ENCODE measurements around the gene OLIG1. TPM values are rescaled to one million over a fixed set of nuclear protein-coding genes. Genes with fewer than 3 reads are reported as not detected.

Gene OLIG1
- total and polyA plus RNA-seq, 2 of the 13 experiments (the other 11 are each of a cell fraction or from before 2014, with no cell fraction given), result not detected

DNA sequence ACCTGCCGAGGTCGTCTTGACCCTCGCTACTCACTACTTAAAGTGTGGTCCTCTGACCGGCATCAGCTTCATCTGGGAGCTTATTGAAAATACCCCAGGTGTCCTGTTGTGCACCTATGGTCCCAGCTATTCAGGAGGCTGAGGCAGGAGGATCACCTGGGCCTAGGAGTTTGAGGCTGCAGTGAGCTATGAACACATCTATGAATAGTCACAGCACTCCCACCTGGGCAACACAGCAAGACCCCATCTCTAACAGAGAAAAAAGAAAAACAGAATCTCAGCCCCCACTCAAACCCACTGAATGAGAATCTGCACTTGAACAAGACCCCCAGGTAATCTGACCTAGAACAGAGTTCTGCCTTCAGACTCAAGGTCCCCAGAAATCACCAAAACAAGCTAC lies 8.7 kb upstream of the OLIG1 start:
- no peaks in the 10 kb centered on the region for H3K4me1 ChIP-seq (ENCODE audit: insufficient read depth, low read length)
- H3K27ac ChIP-seq (ENCODE audit: extremely low read length, insufficient read depth, low read length), result no peak overlapping the region
- no peak for FAIRE-seq
- H4K20me1 ChIP-seq (ENCODE audit: insufficient read depth, low read length), result no peaks in the 10 kb centered on the region
- H3K9ac ChIP-seq (ENCODE audit: insufficient read depth, low read depth, low read length), result no peak overlapping the region
- in situ Hi-C loops (cut with HindIII; ENCODE audit: extremely low pct_ligation_motif_present, low pct_unique_long_range_greater_than_20kb), result no loop called here
- WGBS (ENCODE audit: low lambda C conversion rate), result 89% methylated on average over 4 of the region's 4 CpGs
- CTCF ChIA-PET (ENCODE audit: low intra/inter-chr PET ratio, low total read pairs), result no interaction called here
- no peaks in the 10 kb centered on the region for H3K9me3 ChIP-seq (ENCODE audit: low read length)
- H3K4me3 ChIP-seq (replicated peaks in 1 of 3; ENCODE audit: insufficient read depth in 1 of 3, low read depth in 2 of 3, low read length in 3 of 3), result no peak overlapping the region
- H3K79me2 ChIP-seq (ENCODE audit: insufficient read depth, low read length), result no peaks in the 10 kb centered on the region
- H3K4me2 ChIP-seq (ENCODE audit: low read depth, low read length), result no peak overlapping the region
- no peaks in the 10 kb centered on the region for H3K36me3 ChIP-seq (replicated peaks in 1 of 2; ENCODE audit: control insufficient read depth in 1 of 2, insufficient read depth in 2 of 2, low read length in 2 of 2)
- H2AFZ ChIP-seq (ENCODE audit: low read length), result no peak overlapping the region
- intact Hi-C loops (cut with micrococcal nuclease; ENCODE audit: unreplicated experiment), result no loop called here
- ATAC-seq, result no peak
- POLR2A ChIA-PET, result no interaction called here
- H3K27me3 ChIP-seq (ENCODE audit: control insufficient read depth in 1 of 2, insufficient read depth in 2 of 2, low read length in 2 of 2), result peaks cover 3 to 8% of the 10 kb centered on the region in 2 experiments; a peak in 2 of 5 replicates
- BruUV-seq (replicated peaks), result no TSS peak
- DNase-seq (ENCODE audit: low spot score), result no peak
- TF ChIP-seq NCOA5 (CRISPR knock-in tag; IDR thresholded peaks at IDR 0.05), result no peak
- no peak for TF ChIP-seq GPN1 (CRISPR knock-in tag; IDR thresholded peaks at IDR 0.05; ENCODE audit: borderline replicate concordance)
- no peak for TF ChIP-seq SRSF1 (optimal IDR thresholded peaks at IDR 0.05; ENCODE audit: low read depth, low read length)
- TF ChIP-seq, protein P1, sequence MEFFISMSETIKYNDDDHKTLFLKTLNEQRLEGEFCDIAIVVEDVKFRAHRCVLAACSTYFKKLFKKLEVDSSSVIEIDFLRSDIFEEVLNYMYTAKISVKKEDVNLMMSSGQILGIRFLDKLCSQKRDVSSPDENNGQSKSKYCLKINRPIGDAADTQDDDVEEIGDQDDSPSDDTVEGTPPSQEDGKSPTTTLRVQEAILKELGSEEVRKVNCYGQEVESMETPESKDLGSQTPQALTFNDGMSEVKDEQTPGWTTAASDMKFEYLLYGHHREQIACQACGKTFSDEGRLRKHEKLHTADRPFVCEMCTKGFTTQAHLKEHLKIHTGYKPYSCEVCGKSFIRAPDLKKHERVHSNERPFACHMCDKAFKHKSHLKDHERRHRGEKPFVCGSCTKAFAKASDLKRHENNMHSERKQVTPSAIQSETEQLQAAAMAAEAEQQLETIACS (CRISPR knock-in tag; IDR thresholded peaks at IDR 0.05), result no peak
- no peak for TF ChIP-seq ATF7 (IDR thresholded peaks at IDR 0.05)
- TF ChIP-seq ATF7 (CRISPR knock-in tag; IDR thresholded peaks at IDR 0.05), result no peak
- TF ChIP-seq KMT2B (CRISPR knock-in tag; IDR thresholded peaks at IDR 0.05), result no peak
- no peak for TF ChIP-seq WIZ (CRISPR knock-in tag; IDR thresholded peaks at IDR 0.05)
- TF ChIP-seq NFYB (CRISPR knock-in tag; IDR thresholded peaks at IDR 0.05), result no peak
- no peak for TF ChIP-seq SOX13 (IDR thresholded peaks at IDR 0.05)
- no peak for TF ChIP-seq SOX13 (CRISPR knock-in tag; conservative IDR thresholded peaks at IDR 0.05 in 1 of 2, IDR thresholded peaks at IDR 0.05 in 1 of 2)
- TF ChIP-seq RFXANK (CRISPR knock-in tag; IDR thresholded peaks at IDR 0.05), result no peak
- TF ChIP-seq, protein P2, sequence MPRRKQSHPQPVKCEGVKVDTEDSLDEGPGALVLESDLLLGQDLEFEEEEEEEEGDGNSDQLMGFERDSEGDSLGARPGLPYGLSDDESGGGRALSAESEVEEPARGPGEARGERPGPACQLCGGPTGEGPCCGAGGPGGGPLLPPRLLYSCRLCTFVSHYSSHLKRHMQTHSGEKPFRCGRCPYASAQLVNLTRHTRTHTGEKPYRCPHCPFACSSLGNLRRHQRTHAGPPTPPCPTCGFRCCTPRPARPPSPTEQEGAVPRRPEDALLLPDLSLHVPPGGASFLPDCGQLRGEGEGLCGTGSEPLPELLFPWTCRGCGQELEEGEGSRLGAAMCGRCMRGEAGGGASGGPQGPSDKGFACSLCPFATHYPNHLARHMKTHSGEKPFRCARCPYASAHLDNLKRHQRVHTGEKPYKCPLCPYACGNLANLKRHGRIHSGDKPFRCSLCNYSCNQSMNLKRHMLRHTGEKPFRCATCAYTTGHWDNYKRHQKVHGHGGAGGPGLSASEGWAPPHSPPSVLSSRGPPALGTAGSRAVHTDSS (CRISPR knock-in tag; conservative IDR thresholded peaks at IDR 0.05), result no peak
- TF ChIP-seq, protein P3, sequence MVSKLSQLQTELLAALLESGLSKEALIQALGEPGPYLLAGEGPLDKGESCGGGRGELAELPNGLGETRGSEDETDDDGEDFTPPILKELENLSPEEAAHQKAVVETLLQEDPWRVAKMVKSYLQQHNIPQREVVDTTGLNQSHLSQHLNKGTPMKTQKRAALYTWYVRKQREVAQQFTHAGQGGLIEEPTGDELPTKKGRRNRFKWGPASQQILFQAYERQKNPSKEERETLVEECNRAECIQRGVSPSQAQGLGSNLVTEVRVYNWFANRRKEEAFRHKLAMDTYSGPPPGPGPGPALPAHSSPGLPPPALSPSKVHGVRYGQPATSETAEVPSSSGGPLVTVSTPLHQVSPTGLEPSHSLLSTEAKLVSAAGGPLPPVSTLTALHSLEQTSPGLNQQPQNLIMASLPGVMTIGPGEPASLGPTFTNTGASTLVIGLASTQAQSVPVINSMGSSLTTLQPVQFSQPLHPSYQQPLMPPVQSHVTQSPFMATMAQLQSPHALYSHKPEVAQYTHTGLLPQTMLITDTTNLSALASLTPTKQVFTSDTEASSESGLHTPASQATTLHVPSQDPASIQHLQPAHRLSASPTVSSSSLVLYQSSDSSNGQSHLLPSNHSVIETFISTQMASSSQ (IDR thresholded peaks at IDR 0.05; ENCODE audit: low read depth), result no peak
- TF ChIP-seq, protein P3 (CRISPR knock-in tag; IDR thresholded peaks at IDR 0.05; ENCODE audit: borderline replicate concordance), result no peak
- TF ChIP-seq CHD2 (IDR thresholded peaks at IDR 0.05; ENCODE audit: low read depth, low read length), result no peak
- no peak for TF ChIP-seq ZNF766 (CRISPR knock-in tag; IDR thresholded peaks at IDR 0.05; ENCODE audit: borderline replicate concordance)

Measured in HepG2 (cell line).